ENCODE data around the gene GAD1.

The GAD1 gene

DNA sequence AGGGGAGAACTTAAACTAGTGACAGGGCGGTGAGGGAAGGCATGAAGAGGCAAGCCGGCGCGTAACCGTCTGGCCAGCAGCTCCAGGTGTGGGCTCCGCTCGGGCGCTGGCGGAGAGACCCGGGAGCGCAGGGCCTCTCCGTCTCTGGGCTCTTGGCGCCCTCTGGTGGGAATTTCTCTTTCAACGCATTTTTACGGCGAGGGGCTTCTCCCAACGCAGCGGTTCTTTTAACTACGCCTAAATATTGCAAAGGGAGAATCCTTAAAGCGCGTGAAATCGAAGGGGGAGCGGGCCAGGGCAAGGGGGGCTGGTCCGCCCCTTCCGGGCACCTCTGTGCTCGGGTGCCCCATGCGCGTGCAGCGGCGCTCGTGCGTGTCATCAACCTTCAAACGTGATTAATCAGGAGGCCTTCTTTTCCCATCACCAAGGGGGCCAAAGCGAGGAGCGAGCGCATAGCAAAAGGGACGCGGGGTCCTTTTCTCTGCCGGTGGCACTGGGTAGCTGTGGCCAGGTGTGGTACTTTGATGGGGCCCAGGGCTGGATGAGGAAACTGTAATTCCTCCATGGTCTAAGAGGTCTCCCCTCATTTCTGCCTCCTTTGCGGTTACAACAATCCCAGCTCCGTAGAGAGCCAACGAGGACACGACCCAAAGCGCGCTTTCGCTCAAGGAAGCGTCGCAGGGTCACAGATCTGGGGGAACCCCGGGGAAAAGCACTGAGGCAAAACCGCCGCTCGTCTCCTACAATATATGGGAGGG lies 762 bp upstream of the GAD1 start:
- Histone ChIP-seq H3K4me3 (replicated peaks; ENCODE audit: insufficient read depth, low read length) (no peak overlapping the region; the same call in 1 of the 2 replicates), H3K27ac (replicated peaks) (no peak overlapping the region), H3K27me3 (ENCODE audit: insufficient read depth, poor library complexity, severe bottlenecking) (peaks cover 71% of the 10 kb centered on the region)
- TF ChIP-seq, protein P1, sequence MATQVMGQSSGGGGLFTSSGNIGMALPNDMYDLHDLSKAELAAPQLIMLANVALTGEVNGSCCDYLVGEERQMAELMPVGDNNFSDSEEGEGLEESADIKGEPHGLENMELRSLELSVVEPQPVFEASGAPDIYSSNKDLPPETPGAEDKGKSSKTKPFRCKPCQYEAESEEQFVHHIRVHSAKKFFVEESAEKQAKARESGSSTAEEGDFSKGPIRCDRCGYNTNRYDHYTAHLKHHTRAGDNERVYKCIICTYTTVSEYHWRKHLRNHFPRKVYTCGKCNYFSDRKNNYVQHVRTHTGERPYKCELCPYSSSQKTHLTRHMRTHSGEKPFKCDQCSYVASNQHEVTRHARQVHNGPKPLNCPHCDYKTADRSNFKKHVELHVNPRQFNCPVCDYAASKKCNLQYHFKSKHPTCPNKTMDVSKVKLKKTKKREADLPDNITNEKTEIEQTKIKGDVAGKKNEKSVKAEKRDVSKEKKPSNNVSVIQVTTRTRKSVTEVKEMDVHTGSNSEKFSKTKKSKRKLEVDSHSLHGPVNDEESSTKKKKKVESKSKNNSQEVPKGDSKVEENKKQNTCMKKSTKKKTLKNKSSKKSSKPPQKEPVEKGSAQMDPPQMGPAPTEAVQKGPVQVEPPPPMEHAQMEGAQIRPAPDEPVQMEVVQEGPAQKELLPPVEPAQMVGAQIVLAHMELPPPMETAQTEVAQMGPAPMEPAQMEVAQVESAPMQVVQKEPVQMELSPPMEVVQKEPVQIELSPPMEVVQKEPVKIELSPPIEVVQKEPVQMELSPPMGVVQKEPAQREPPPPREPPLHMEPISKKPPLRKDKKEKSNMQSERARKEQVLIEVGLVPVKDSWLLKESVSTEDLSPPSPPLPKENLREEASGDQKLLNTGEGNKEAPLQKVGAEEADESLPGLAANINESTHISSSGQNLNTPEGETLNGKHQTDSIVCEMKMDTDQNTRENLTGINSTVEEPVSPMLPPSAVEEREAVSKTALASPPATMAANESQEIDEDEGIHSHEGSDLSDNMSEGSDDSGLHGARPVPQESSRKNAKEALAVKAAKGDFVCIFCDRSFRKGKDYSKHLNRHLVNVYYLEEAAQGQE (IDR thresholded peaks at IDR 0.05; ENCODE audit: insufficient replicate concordance, low read depth): peak; percentile 60
- no peak for TF ChIP-seq GABPA (IDR thresholded peaks at IDR 0.05; ENCODE audit: low read depth)
- no peak for TF ChIP-seq POLR2AphosphoS5 (IDR thresholded peaks at IDR 0.05; ENCODE audit: low read depth)
- TF ChIP-seq SPI1 (IDR thresholded peaks at IDR 0.05; ENCODE audit: borderline replicate concordance, low read depth): no peak
- TF ChIP-seq, protein P2, sequence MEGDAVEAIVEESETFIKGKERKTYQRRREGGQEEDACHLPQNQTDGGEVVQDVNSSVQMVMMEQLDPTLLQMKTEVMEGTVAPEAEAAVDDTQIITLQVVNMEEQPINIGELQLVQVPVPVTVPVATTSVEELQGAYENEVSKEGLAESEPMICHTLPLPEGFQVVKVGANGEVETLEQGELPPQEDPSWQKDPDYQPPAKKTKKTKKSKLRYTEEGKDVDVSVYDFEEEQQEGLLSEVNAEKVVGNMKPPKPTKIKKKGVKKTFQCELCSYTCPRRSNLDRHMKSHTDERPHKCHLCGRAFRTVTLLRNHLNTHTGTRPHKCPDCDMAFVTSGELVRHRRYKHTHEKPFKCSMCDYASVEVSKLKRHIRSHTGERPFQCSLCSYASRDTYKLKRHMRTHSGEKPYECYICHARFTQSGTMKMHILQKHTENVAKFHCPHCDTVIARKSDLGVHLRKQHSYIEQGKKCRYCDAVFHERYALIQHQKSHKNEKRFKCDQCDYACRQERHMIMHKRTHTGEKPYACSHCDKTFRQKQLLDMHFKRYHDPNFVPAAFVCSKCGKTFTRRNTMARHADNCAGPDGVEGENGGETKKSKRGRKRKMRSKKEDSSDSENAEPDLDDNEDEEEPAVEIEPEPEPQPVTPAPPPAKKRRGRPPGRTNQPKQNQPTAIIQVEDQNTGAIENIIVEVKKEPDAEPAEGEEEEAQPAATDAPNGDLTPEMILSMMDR (IDR thresholded peaks at IDR 0.05; ENCODE audit: insufficient read depth, low read length): peak; percentile 25
- peak in 1 of 2 experiments; percentile 50 for DNase-seq (ENCODE audit: low read depth in 1 of 2, low spot score in 1 of 2)

DNA sequence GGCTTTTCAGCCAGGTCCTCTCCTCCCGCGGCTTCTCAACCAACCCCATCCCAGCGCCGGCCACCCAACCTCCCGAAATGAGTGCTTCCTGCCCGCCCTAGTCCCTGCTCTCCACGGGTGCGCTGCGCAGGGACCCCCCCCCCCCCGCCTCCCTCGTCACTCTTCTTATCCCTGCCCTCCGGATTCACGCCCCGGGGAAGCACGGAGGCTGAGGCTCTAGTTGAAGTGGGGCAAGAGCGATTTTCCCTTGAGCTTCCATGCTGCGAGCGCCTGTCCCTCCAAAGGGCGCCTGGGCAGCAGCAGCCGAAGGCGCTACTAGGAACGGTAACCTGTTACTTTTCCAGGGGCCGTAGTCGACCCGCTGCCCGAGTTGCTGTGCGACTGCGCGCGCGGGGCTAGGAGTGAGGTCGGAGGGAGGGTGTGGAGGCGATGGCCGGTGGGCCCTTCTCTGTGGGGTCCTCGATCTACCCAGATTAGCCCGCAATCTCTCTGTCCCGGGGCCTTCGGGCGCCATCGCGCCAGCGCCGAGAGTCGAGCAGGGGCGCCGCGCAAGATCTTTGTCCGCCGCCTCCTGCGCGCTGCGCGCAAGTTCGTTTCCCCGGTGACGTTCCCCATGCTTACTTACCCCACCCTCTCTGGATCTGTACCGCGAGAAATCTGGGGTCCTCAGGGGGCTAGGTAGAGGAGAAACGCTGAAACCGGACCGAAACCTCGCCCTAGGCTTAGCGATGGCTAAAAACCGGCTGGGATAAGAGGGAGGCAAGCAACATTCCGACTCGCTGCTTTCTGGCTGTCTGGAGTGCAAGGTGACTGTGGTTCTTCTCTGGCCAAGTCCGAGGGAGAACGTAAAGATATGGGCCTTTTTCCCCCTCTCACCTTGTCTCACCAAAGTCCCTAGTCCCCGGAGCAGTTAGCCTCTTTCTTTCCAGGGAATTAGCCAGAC lies 677 bp downstream of the GAD1 start:
- Histone ChIP-seq H3K4me3 (replicated peaks; ENCODE audit: insufficient read depth, low read length) (peak overlapping the region; percentile 39), H3K27me3 (ENCODE audit: insufficient read depth, poor library complexity, severe bottlenecking) (peaks cover 85% of the 10 kb centered on the region), H3K27ac (replicated peaks) (no peak overlapping the region)
- TF ChIP-seq, protein P1 (IDR thresholded peaks at IDR 0.05; ENCODE audit: insufficient replicate concordance, low read depth): no peak
- TF ChIP-seq SPI1 (IDR thresholded peaks at IDR 0.05; ENCODE audit: borderline replicate concordance, low read depth) (no peak), POLR2AphosphoS5 (IDR thresholded peaks at IDR 0.05; ENCODE audit: low read depth) (no peak), GABPA (IDR thresholded peaks at IDR 0.05; ENCODE audit: low read depth) (no peak)
- TF ChIP-seq, protein P2 (IDR thresholded peaks at IDR 0.05; ENCODE audit: insufficient read depth, low read length): no peak
- no peak for DNase-seq (ENCODE audit: low read depth in 1 of 2, low spot score in 1 of 2)

DNA sequence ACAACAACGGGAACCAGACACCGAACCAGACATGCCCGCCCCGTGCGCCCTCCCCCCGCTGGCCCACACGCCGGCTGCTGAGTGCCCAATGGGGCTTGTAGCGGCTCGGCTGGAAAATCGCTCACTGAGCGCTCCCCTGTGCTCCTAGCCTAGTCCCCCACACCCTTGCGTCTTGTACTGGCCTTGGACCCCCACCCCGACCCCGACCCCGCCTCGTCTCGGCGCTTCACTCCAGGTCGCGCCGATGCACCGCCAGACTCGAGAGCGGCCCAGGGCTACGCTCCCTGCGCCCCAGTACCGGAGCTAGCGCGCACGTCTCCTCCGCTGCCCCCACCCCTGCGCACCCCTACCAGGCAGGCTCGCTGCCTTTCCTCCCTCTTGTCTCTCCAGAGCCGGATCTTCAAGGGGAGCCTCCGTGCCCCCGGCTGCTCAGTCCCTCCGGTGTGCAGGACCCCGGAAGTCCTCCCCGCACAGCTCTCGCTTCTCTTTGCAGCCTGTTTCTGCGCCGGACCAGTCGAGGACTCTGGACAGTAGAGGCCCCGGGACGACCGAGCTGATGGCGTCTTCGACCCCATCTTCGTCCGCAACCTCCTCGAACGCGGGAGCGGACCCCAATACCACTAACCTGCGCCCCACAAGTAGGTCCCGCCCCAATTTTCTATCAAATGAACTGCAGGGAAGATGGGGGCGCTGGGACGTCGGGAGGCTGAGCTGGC lies 1.5 kb downstream of the GAD1 start:
- no peak overlapping the region for H3K4me3 ChIP-seq (replicated peaks; ENCODE audit: insufficient read depth, low read length)
- H3K27me3 ChIP-seq (ENCODE audit: insufficient read depth, poor library complexity, severe bottlenecking): peaks cover 90% of the 10 kb centered on the region
- TF ChIP-seq GABPA (IDR thresholded peaks at IDR 0.05; ENCODE audit: low read depth) (no peak), SPI1 (IDR thresholded peaks at IDR 0.05; ENCODE audit: borderline replicate concordance, low read depth) (no peak), POLR2AphosphoS5 (IDR thresholded peaks at IDR 0.05; ENCODE audit: low read depth) (no peak)
- TF ChIP-seq, protein P2 (IDR thresholded peaks at IDR 0.05; ENCODE audit: insufficient read depth, low read length): no peak
- TF ChIP-seq, protein P1 (IDR thresholded peaks at IDR 0.05; ENCODE audit: insufficient replicate concordance, low read depth): no peak
- no peak overlapping the region for H3K27ac ChIP-seq (replicated peaks)
- no peak for DNase-seq (ENCODE audit: low read depth in 1 of 2, low spot score in 1 of 2)

Data from HL-60 (cell line).